Sigmoid colon (tissue), 4 donors: ENCODE data around the gene SLC39A9.

ENCODE experiments used
- EP300 ChIP-seq, 4 donors: sonication (generic); formaldehyde crosslinking; IDR thresholded peaks; one replicate each; pipeline ENCODE4 v1.6.1; 2017; ENCODE audit warnings: antibody characterized with exemption in 4 of 4
- POLR2AphosphoS5 ChIP-seq, 4 donors: sonication (generic); formaldehyde crosslinking; IDR thresholded peaks; one replicate each; pipeline ENCODE4 v1.6.1; 2017; ENCODE audit warnings: antibody characterized with exemption in 4 of 4
- TF ChIP-seq, protein P1 (sequence below), 4 experiments: fragments of 450-650 bp in 3 of 4; fragments of 200-600 bp in 1 of 4; IDR thresholded peaks; one replicate each; pipeline ENCODE4 v1.5.1; 2016 to 2019; ENCODE audit warnings: antibody characterized with exemption in 4 of 4, mild to moderate bottlenecking in 3 of 4, moderate library complexity in 2 of 4

DNA sequence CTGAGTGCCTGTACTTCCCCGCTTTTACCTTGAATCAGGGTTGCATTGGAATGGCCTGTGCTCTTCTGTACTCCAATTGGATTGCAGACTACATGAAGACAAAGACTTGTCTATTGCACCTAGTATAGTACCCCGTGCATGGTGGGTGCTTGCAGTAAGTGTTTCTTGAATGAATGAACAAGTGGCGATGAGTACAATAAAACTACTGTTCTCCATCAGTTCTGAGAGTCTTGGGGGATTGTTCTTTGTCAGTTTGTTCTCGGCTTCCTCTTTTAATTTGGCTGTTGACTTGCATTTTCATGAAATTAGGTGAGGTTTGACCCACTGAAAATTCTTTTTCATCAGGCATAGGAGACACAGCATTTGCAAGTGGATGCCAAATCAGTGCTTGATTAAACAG lies 34.5 kb upstream of the SLC39A9 start:
- TF ChIP-seq, protein P1, sequence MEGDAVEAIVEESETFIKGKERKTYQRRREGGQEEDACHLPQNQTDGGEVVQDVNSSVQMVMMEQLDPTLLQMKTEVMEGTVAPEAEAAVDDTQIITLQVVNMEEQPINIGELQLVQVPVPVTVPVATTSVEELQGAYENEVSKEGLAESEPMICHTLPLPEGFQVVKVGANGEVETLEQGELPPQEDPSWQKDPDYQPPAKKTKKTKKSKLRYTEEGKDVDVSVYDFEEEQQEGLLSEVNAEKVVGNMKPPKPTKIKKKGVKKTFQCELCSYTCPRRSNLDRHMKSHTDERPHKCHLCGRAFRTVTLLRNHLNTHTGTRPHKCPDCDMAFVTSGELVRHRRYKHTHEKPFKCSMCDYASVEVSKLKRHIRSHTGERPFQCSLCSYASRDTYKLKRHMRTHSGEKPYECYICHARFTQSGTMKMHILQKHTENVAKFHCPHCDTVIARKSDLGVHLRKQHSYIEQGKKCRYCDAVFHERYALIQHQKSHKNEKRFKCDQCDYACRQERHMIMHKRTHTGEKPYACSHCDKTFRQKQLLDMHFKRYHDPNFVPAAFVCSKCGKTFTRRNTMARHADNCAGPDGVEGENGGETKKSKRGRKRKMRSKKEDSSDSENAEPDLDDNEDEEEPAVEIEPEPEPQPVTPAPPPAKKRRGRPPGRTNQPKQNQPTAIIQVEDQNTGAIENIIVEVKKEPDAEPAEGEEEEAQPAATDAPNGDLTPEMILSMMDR (IDR thresholded peaks at IDR 0.05), result no peak
- TF ChIP-seq POLR2AphosphoS5 (IDR thresholded peaks at IDR 0.05) (no peak), EP300 (IDR thresholded peaks at IDR 0.05) (no peak)
